Measurements from ENCODE around the gene FRS2. TPM values are rescaled to one million over a fixed set of nuclear protein-coding genes. Genes with fewer than 3 reads are reported as not detected.

FRS2 gene
- total RNA-seq, 1 donor from 2014 or later, result 29.7 TPM

- Histone ChIP-seq H3K4me1 (no peaks in the 10 kb centered on the region), H3K27me3 (ENCODE audit: low read depth) (no peaks in the 10 kb centered on the region), H3K36me3 (no peaks in the 10 kb centered on the region), H3K9me3 (no peaks in the 10 kb centered on the region), H3K27ac (no peak overlapping the region), H3K4me3 (no peak overlapping the region)
- ATAC-seq (no peak), DNase-seq (no peak)
- intact Hi-C loops (cut with DNase I), result no loop called here
- no peak for TF ChIP-seq CTCF (IDR thresholded peaks at IDR 0.05)
Measured at GRCh38 chr12:69456239-69456638, 13.9 kb upstream of the FRS2 start.

- intact Hi-C loops (cut with DNase I), result no loop called here
Measured at GRCh38 chr12:69457433-69457832, 12.8 kb upstream of the FRS2 start.

GRCh38 chr12:69459477-69459876 lies 10.7 kb upstream of the FRS2 start:
- no peaks in the 10 kb centered on the region for H3K36me3 ChIP-seq
- H3K4me1 ChIP-seq, result no peaks in the 10 kb centered on the region
- no peaks in the 10 kb centered on the region for H3K9me3 ChIP-seq
- H3K4me3 ChIP-seq, result no peak overlapping the region
- intact Hi-C loops (cut with DNase I), result no loop called here
- H3K27ac ChIP-seq, result no peak overlapping the region
- ATAC-seq (no peak), DNase-seq (no peak)
- TF ChIP-seq CTCF (IDR thresholded peaks at IDR 0.05), result no peak
- no peaks in the 10 kb centered on the region for H3K27me3 ChIP-seq (ENCODE audit: low read depth)

More at GRCh38 chr12:69457433-69457832, 12.8 kb upstream of the FRS2 start:
- Histone ChIP-seq H3K4me1 (no peaks in the 10 kb centered on the region), H3K4me3 (no peak overlapping the region), H3K27me3 (ENCODE audit: low read depth) (no peaks in the 10 kb centered on the region), H3K9me3 (no peaks in the 10 kb centered on the region), H3K36me3 (no peaks in the 10 kb centered on the region), H3K27ac (no peak overlapping the region)
- TF ChIP-seq CTCF (IDR thresholded peaks at IDR 0.05), result no peak
- ATAC-seq (no peak), DNase-seq (no peak)

GRCh38 chr12:69464428-69464827 lies 5.8 kb upstream of the FRS2 start:
- Histone ChIP-seq H3K9me3 (no peaks in the 10 kb centered on the region), H3K36me3 (no peaks in the 10 kb centered on the region), H3K4me3 (no peak overlapping the region), H3K27ac (no peak overlapping the region), H3K4me1 (no peaks in the 10 kb centered on the region), H3K27me3 (ENCODE audit: low read depth) (no peaks in the 10 kb centered on the region)
- intact Hi-C loops (cut with DNase I), result no loop called here
- no peak for TF ChIP-seq CTCF (IDR thresholded peaks at IDR 0.05)
- DNase-seq (no peak), ATAC-seq (no peak)

GRCh38 chr12:69466867-69467266 lies 3.3 kb upstream of the FRS2 start:
- no peaks in the 10 kb centered on the region for H3K27me3 ChIP-seq (ENCODE audit: low read depth)
- TF ChIP-seq CTCF (IDR thresholded peaks at IDR 0.05), result no peak
- no peaks in the 10 kb centered on the region for H3K9me3 ChIP-seq
- no peak overlapping the region for H3K4me3 ChIP-seq
- no peak for DNase-seq
- intact Hi-C loops (cut with DNase I), result no loop called here
- no peak for ATAC-seq
- no peaks in the 10 kb centered on the region for H3K36me3 ChIP-seq
- H3K27ac ChIP-seq, result no peak overlapping the region
- peaks cover 15% of the 10 kb centered on the region for H3K4me1 ChIP-seq

GRCh38 chr12:69467366-69467765 lies 2.8 kb upstream of the FRS2 start:
- no peak overlapping the region for H3K4me3 ChIP-seq
- intact Hi-C loops (cut with DNase I), result no loop called here
- H3K4me1 ChIP-seq, result peaks cover 18% of the 10 kb centered on the region
- no peaks in the 10 kb centered on the region for H3K36me3 ChIP-seq
- no peak overlapping the region for H3K27ac ChIP-seq
- H3K9me3 ChIP-seq, result no peaks in the 10 kb centered on the region
- H3K27me3 ChIP-seq (ENCODE audit: low read depth), result no peaks in the 10 kb centered on the region
- ATAC-seq (no peak), DNase-seq (no peak)
- TF ChIP-seq CTCF (IDR thresholded peaks at IDR 0.05), result no peak

Measured in lower lobe of right lung (tissue), 2 donors.